ENCODE data around the gene MPHOSPH9.

GRCh38 chr12:123233505-123234308 is 766 bp upstream of the MPHOSPH9 start:
- no peak for TF ChIP-seq ZNF274 (IDR thresholded peaks at IDR 0.05; ENCODE audit: low read depth, low read length)
- TF ChIP-seq SUZ12 (IDR thresholded peaks at IDR 0.05; ENCODE audit: extremely low read depth, insufficient read depth, insufficient read length) = no peak
- TF ChIP-seq YY1 (IDR thresholded peaks at IDR 0.05; ENCODE audit: insufficient read depth, insufficient read length) = no peak
